OCI-M2 (cell line): Measurements from ENCODE around the gene MRPS17.

Experiments
- DNase-seq: peaks from one replicate; lab custom pipeline; 2025; ENCODE audit not compliant: unreplicated experiment; lab: John Stamatoyannopoulos, UW

MRPS17 gene

GRCh38 chr7:55970561-55970960 is 18.9 kb downstream of the MRPS17 start:
- no peak for DNase-seq

GRCh38 chr7:55970978-55971377 is 19.3 kb downstream of the MRPS17 start:
- no peak for DNase-seq

GRCh38 chr7:55973747-55974250 is 22.1 kb downstream of the MRPS17 start:
- DNase-seq = no peak

GRCh38 chr7:55975988-55976633 is 24.4 kb downstream of the MRPS17 start:
- no peak for DNase-seq

GRCh38 chr7:55977831-55978230 is 26.2 kb downstream of the MRPS17 start:
- no peak for DNase-seq

- no peak for DNase-seq
Observed at GRCh38 chr7:55980266-55980665, 28.6 kb downstream of the MRPS17 start.

- no peak for DNase-seq
Observed at GRCh38 chr7:55983537-55983936, 31.9 kb downstream of the MRPS17 start.

GRCh38 chr7:55992346-55992745 is 40.7 kb downstream of the MRPS17 start:
- DNase-seq = no peak

- no peak for DNase-seq
Observed at GRCh38 chr7:55996856-55997500, 45.3 kb downstream of the MRPS17 start.

- DNase-seq = no peak
Observed at GRCh38 chr7:56003749-56004148, 52.1 kb downstream of the MRPS17 start.
